GM19099 (cell line): ENCODE measurements around the gene SOD2.

ENCODE experiments used
- POLR2A ChIP-seq: IDR thresholded peaks from 3 replicates; pipeline ENCODE4 v1.6.1; 2011; ENCODE audit warnings: low read depth; ENCODE audit not compliant: insufficient read length; ENCODE audit errors: extremely low read depth

Gene SOD2

DNA sequence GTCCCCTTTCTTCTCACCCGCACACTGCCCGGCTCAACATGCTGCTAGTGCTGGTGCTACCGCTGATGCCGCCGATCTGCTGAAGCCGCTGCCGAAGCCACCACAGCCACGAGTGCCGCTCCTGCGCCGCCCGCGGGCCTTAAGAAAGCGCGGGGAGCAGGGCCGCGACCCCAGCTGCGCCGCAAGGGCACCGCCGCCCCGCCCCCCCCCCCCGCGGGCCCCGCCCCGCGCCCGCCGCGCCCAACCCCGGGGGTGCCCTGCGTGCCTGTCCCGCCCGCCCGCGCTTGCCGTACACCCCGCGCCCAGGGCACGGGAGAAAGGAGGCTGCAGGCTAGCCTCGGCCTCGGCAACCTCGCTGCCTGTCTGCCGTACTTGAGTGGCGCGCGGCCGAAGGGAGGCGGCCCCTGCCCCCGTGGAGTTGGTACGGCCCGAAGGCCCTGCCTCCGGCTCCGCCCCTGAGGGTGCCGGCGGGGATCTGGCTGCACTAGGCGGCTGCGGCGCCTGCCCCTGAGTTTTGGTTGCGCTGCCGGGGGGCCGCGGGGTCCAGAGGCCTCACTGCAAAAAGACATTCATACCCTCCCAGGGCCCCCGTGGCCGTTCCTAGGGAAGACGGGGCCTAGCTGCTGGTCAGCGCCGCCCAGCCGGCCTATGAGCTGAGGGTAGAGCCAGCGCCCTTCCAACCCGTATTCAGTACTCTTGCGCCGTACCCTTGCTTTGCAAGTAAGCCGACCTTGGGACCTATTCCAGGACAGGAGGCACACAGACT, at the start of gene SOD2:
SOD2 (minus strand) TSS at position 114 of the 766 bp plus-strand sequence; CDS start at position 40, 74 bp downstream.
- peak; percentile 95 for TF ChIP-seq POLR2A

DNA sequence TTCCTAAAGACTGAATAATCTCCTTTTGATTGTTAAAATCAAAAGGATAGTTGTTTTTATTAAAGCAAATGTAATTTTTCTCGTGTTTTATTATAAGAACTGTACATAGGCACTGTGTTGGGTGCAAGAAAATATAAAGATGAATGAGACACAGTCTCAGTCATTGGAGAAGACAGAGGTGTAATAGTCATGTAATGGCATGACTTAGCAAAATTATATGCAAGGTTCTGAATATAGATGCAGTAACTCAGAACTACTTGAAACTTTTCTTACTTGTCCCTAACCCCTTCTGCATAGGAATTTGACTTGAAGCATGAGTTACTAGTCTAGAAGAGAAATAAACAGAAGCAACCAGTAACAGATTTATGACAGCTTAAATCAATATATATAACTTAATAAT, 49.1 kb upstream of the SOD2 start:
- no peak for TF ChIP-seq POLR2A

DNA sequence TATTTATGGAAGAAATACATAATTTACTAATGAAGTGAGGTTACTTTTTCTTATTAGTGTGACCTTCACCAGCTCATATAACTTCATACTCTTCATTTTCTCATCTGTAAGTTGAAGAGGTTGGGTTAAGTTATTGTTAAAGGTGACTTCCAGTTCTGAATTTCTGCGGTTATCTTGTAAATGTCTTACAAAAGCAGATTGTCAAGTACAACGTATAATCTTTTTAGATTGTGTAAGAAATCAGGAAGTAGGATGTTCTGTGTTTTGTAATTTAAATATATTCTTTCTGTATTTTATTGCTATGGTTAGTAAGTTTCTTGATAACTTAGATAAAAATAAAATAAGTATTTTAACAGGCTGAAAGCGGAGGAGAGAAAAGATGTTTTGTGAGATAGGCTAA, 46.3 kb upstream of the SOD2 start:
- TF ChIP-seq POLR2A = no peak

DNA sequence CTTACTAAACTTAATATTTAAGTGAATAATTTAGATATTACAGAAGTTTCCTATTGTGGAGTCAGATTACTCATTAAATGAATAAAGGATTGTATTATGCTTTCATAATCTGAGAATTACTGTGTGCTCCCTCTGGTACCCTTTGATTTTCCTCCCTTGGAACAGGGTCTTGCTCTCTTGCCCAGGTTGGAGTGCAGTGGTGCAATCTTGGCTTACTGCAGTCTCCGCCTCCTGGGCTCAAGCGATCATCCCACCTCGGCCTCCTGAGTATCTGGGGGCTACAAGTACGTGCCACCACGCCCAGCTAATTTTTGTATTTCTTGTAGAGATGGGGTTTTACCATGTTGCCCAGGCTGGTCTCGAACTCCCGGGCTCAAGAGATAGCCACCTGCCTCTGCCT, 43.9 kb upstream of the SOD2 start:
- no peak for TF ChIP-seq POLR2A

DNA sequence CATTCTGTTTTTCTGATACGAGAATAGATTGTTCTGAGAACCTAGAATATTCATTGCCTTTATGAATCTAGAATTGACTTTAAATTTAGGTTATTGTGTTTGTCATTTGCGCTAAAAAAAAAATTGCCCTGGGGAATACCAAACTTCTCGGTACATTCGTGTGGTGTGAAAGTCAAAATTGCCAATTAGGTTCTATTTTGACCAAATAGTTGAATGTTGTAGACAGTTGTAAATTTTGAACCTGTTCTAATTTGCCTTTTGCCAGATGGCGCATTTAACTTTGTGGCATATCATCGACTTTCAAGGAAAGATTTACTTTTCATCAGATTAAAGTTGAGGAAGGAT, 37.3 kb upstream of the SOD2 start:
- no peak for TF ChIP-seq POLR2A

DNA sequence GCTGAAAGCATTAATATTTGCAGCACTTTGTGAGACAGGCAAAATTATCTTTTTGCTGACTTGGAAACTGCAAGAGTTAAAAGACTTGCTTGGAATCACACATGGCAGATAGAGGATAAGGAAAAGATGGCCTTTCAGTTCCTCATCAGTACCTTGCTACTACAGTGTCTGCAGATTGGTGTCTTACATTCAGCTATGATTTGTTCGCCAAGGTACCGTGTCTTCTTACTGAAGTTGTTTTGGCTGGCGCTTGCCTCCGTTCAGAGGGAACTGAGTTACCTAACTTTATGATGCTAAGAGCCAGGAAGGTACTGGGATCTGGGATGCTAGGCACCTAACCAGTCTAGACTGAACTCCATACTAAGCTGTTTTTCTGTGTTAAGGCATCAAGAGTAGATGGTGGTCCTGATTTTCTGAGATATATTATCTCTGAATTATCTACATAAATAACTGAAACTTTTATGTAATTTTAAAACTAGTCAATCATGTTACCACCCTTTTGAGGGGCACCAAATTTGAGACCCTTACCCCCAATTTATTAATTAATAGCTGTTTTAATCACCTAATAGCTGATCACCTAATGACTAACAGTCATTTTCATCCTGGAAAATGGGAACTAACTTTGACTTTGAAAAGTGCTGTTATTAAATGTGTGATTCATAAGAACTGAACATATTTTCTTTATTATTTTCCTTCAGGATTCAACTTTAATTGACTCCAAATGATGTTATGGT, 36.7 kb upstream of the SOD2 start:
- no peak for TF ChIP-seq POLR2A

DNA sequence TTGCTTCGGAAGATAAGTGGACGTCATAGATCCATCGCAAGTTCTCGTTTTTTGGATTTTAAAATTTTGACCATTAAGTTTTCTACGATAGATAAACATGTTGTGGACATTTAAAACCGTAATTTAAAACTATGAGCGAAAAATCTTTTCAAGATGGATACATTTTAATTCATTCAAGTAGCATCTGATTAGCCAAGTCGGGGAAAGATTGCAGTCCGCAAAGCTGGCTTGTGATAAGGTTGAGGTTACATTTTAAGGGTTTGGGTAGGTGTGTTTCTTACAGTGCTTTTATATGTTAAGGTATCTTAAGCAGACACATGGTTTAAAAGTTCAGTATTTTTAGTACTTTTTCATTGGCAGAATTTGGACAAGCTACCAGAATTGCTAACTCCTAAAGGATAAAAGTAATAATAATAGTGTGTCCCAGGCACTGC, 35.5 kb upstream of the SOD2 start:
- no peak for TF ChIP-seq POLR2A

DNA sequence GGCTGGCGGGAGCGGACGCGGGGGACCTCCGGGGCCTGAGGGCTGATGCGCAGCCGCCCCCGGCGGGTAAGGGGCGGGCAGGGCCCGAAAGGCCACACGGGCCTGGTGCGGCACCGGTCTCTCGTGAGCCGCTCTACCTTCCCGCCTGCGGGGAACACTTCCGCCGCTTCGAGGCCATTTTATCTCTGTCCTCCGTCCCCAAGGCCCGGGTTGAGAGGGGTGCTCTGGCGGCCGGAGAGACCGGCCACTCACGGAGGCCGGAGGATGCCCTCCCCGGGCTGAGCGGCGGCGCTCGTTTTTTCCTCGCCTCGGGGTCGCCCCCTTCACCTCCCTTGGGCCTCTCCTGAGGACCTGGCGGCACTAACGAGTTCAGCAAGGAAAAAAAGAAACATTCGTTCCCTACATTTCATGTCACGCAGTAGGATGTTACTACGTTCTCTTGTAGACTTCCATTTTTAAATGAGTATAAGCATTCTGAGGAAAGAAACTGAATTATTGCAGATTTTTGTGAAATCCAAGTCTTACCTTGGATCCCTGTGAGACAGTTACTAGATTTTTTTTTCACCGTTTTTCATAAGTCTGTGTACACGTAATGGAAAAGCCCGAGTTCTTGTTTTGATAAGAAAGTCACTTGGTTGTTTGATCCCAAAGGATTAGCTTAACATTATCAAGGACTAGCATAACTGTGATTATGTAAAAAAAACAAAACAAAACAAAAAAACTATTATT, 34.8 kb upstream of the SOD2 start:
- no peak for TF ChIP-seq POLR2A

DNA sequence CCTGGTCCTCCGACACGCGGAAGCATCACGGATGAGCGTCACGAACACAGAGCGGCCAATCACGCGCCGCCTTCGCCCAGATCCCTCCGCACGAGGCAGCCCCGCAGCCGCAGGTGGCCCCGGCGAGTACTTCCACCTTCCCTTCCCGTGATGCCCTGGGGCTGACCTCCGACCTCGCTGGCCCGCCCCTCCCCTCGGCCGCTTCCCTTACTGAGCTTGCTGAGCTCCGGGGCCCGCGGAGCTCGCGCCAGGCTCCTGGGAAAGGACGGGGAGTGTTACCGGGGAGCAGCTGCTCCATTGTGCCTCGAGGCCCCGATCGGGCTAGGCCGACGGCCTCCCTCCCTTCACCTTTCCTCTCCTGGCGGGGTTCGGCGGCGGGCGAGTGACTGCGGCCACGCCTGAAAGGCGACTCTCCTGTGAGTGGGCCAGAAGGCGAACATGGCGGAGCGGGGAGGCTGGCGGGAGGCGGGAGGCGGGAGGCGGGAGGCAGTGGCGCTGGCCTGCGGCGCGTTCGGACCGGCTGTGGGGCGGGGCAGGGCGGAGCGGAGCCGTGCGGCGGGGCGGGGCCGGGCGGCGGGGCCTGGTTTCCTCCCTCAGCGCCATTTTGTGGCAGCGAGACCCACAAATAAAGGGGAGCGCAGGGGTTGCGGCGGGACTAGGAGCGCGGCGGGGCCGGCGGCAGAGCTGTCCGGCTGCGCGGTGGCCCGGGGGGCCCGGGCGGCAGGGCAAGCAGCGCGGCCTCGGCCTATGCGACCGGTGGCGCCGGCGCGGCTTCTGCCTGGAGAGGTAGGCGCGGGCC, 34.1 kb upstream of the SOD2 start, which contains the start of gene WTAP:
WTAP (plus strand) TSS at position 589 of the 799 bp plus-strand sequence. CDS start 8,760 bp downstream, outside the sequence.
- TF ChIP-seq POLR2A = peak; percentile 94

DNA sequence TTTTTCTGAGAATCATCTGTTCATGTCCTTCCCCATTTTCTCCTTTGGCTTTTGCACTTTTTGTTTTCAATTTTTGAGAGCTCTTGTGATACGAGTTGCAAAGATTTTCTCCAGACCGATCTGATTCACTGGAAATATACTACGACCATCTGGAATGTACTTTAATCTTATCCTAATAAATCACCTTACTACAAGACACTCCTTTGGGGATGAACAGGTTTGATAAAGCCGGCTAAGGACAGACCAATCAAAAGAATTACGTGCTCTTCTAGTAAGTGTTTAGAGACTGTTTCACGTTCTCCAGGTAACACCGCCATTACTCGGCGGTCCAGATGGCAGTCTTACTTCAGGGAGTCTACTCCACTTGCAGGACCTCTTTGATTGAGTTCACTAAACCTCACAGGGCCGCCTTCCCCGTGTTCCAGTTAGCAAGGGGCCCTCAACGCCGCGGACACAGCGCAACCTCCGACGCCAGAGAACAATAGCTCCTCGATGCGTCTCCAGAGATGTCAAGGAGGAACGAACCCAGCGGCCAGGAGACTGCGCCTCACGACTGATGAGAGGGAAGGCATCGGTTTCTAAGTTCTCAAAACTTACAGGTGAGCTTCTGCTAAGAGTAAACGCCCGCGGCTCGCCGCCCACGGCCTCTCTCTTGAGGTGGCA, 33.3 kb upstream of the SOD2 start:
- TF ChIP-seq POLR2A = no peak

DNA sequence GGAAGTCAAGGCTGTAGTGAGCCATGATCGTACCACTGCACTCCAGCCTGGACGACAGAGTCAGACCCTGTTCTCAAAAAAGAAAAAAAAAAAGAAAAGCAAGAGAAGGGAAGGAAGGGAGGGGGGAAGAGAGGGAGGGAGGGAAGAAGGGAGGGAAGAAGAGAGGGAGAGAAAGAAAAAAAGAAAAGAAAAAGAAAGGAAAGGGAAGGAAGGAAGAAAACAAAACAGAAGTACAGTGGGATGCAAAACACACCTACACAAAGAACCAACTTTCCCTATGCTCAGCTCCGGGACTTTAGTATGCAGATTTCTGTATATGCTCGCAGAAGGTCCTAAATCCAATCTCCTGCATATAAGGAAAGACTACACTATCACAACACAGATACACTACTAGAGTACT, 31.7 kb upstream of the SOD2 start:
- TF ChIP-seq POLR2A = no peak

DNA sequence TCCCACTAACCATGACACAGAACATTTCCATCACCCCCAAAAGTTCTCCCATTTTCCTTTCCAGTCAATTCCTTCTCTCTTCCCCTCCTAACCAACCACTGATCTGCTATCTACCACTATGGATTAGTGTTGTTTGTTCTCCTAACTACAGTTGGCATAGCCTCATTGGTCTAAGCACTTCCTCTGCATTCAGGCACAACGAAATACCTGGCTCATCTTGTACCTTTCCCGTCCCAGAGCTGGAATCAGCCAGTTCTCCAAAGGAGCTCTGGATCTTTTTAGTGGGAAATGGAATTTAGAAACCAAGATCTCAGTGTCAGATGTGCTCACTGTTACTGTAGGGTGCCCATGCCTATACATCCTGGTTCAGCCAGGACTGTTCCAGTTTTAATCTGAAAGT, 30.2 kb upstream of the SOD2 start:
- no peak for TF ChIP-seq POLR2A

DNA sequence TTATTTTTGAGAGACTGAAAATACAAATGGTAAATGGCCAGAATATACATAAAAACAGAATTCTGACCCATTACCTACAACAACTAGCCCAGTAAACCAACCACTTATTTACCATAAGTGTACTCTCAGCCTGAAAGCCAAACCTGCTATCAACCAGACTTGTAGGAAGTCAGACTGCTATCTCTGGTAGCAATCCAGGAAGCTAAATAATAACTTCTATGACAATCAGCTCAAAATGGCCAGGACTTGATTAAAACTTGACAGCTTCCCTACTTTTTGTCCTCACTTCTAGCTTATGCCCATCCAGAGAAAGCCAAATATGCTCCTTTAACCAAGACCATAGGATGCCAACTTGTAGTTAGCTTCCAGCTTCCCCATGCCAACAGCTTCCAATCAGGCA, 29.6 kb upstream of the SOD2 start:
- TF ChIP-seq POLR2A = no peak

DNA sequence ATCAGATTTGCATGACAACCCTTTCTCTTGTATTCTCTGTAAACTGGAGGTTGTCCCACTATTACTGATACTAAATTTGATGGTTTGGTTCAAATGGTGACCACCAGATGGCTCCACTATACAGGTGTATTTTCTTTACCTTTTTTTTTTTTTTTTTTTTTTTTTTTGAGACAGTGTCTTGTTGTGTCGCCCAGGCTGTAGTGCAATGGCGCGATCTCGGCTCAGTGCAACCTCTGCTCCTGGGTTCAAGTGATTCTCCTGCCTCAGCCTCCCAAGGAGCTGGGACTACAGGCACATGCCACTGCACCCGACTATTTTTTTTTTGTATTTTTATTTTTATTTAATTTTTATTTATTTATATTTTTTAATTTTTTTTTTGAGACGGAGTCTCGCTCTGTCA, 27.7 kb upstream of the SOD2 start:
- no peak for TF ChIP-seq POLR2A
